Head of caudate nucleus (tissue), 42 donors: Measurements from ENCODE around the gene TMEM107.

Experiments used
- DNase-seq, 42 donors: peaks; one replicate each; pipeline versions ENCODE4 v3.0.0 to v3.0.0-alpha.2; 2020 to 2021; ENCODE audit warnings: mixed read lengths in 7 of 42
- intact Hi-C: fragments of 100-400 bp; cut with DNase I; formaldehyde crosslinking; loops from one replicate; pipeline ENCODE4 v1.15.0; 2022

TMEM107 gene

DNA sequence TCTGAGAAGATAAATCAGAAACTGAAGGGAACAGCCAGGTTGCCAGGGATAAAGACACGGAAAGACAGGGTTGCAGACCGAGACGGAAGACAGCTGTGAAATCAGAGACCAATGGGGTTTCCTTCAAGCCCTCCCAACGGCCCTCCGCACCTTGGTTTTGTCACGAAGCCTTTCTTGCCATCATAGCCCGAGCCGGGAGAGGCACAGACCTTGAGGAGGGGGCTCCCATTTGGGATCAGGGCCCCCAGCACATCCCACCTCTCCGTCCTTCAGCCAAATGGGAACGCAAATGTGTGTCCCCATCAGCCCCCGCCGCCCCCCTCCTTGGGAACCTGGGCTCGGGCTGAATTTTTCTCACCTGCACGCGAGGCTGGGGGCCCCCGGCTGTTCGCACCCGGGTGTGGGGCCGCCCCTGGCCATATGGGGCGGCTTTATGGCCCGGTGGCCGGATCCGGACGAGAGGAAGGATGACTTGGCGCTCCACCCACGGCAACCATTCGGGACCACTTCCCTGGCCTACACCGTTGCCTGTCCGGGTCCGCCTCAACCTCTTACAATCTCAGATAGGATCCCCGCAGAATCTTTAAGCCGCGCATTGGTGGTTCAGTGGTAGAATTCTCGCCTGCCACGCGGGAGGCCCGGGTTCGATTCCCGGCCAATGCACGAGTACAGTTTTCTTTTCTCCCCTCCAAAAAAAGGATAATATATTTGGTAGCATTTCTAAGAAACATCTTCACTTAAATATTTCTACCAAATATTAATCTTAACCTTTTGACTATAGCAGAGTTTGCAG, 50.8 kb downstream of the TMEM107 start:
- intact Hi-C loops: loop anchor here (10.0 kb wide), 2 partner anchors 59 to 179 kb away; no protein-coding TSS in a partner anchor
- peak in 41 of 42 donors; percentile 70 to 98 (median 88) for DNase-seq

DNA sequence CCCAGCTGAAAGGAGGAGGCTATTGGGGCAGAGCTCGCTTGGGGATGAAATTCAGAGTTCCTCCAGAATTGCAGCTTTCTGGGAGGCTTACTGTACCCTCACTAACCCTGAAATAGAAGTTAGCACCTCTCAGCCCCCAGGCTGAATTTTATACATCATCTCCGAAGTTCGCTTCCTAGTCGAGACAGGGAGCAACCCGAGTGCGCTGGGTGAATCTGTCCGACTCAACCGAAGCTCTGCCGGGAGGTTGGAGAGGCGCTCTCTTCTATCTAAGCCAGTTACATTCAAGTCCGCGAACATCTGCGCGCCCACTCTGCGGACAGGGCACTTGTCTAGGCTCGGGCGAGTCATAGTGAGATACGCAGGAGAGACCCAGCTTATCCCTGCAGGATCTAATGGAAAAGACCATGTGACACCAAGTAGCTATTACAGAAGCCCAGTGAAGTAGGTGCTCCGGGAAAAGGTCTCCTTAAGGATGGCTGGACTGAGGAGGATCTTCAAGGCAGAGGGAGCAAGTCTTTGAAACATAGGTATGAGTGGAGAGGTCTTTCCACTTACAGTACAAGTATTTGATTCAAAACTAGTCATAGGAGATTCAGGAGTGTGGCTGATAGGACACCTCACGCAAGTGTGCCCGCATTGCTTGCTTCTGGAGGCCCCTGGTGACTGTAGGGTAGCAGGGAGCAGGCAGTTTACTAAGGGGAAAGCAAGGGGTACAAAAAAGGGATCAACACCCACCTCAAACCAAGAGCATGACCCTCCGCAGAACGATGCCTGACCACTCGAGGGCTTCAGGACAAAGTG, 51.6 kb downstream of the TMEM107 start:
- peak in 27 of 42 donors; percentile 20 to 71 (median 45) for DNase-seq
- intact Hi-C loops: loop anchor here (5.0 to 10.0 kb wide), 3 partner anchors 33 to 180 kb away; no protein-coding TSS in a partner anchor

DNA sequence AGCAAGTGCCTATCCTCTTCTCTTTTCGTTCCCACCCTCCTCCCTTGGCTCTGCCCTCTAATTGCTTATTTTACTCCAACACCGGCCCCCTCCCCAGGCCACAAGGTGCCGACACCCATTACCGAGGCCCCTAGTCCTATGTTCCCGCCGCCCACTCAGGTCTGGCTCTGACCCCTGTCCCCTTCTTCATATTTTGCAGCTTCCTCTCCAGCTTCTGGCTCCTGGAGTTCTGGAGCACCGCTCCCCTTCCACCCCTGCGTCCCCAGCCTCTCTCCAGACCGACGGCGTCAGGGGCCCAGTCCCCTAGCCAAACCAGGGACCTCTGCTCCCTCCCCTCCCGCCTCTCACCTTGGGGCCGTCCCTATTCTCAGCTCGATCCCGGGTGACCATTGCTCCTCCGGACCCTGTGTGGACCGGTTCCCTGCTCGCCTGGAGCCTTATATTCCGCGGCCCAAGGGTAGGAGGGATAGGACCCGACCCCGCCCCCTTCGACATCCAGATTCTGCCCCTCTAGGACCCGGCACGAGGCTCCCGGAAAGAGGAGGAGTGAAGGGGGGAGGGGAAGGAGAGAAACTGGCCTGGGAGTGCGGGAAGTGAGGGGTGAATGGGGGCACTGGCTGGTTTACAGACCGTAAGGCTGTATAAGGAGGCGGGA, 52.4 kb downstream of the TMEM107 start, which contains the start of gene HES7:
TSS of gene HES7 (minus strand) at position 412 of the 655 bp plus-strand sequence. CDS start at position 390, 22 bp downstream.
- no peak for DNase-seq
- intact Hi-C loops: loop anchor here (5.0 to 10.0 kb wide), 3 partner anchors 33 to 181 kb away; no protein-coding TSS in a partner anchor

DNA sequence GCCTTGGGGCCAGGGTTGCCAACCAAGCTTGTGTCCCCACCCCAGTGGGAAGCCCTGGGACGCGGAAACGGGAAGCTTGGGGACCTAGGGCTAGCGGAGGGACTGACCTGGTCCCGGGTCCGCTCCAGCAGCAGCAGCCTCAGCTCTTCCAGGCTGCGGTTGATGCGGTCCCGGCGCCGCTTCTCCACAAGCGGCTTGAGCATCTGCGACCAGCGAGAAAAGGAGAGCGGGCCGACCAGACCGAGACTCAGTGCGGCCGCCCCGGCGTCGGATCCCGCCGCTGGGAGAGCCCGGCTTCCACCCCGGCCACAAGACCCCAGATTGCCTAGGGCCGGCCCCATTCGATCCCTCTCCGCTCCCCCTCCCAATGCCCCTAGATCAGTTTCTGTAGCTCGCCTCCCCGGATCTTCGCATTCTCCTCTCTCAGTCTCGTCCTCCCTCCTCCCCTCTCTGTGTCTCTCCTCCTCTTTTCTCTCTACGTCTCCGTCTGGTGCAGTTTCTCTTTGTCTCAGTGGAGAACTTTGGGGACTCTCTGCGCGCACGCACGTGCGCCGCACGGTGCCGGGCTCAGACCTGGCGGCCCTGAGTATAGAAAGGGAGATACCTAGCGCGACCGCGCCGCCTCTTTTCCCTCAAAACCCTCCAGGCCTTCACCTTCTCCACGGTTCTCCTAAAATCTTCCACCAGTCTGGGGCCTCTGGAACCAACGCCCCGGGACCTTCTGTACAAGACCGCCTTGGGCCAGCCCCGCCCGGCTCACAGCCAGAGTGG, 53.1 kb downstream of the TMEM107 start:
- DNase-seq: peak in 13 of 42 donors; percentile 9 to 56 (median 30)
- intact Hi-C loops: loop anchor here (5.0 to 10.0 kb wide), 3 partner anchors 34 to 182 kb away; no protein-coding TSS in a partner anchor
